ENCODE data around the gene COG5. TPM values are rescaled to one million over a fixed set of nuclear protein-coding genes. Genes with fewer than 3 reads are reported as not detected.

The COG5 gene
- total and polyA plus RNA-seq, 2 of the 4 experiments (the other 2 are of a cell fraction), result 18.5 to 27.4 TPM

DNA sequence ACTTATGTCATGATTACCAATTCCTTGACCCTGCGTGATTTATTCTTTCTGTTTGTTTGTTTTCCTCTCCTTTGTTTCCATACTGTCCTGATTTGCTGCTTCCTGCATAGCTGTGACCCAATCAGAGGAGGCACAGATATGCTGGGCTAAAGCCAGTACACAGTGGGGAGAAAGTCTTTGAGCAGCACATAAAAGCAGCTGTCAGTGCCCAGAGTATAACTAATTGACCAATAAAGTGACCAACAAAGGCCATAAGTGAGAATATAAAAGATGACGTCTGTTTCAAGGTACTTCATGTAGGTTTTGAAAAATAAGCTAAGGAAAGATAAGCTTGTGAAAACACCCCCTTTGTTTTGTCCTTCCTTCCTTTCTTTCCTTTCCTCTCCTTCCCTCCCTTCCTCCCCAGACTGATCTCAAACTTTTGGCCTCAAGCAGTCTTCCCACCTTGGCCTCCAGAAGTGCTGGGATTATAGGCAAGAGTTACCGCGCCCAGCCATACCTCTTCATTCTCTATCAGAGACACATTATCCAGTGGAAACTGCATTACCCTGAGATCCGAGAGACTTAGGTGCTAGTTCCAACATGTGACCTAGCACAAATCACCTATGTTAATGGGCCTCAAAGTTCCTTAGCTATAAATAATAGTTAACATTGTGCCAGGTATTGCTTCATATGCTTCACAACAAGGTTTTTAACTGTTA is 33.3 kb upstream of the COG5 start:
- Histone ChIP-seq H3K23ac (ENCODE audit: low read depth, low read length) (peak overlapping the region; percentile 45; the same call in 1 of the 2 replicates), H3K4ac (ENCODE audit: low read depth, low read length) (peak overlapping the region; percentile 18; the same call in 1 of the 2 replicates), H3K18ac (ENCODE audit: low read depth, low read length) (no peak overlapping the region), H2BK5ac (ENCODE audit: low read depth, low read length, poor library complexity, severe bottlenecking) (no peak overlapping the region), H3K36me3 (ENCODE audit: control insufficient read depth, insufficient read depth, low read length) (peaks cover 10% of the 10 kb centered on the region), H3K14ac (replicated peaks; ENCODE audit: low read depth, low read length) (peak overlapping the region; percentile 12), H3K9ac (ENCODE audit: low read depth, low read length) (no peak overlapping the region), H2BK20ac (ENCODE audit: low read depth, low read length) (no peak overlapping the region), H2AFZ (replicated peaks; ENCODE audit: low read length, poor library complexity) (no peak overlapping the region), H4K8ac (ENCODE audit: low read depth in 2 of 2, low read length in 2 of 2) (no peak overlapping the region), H2AK9ac (replicated peaks; ENCODE audit: low read depth, low read length, poor library complexity) (no peak overlapping the region), H2BK120ac (ENCODE audit: low read depth, low read length) (peak overlapping the region; percentile 52; the same call in 1 of the 2 replicates), H4K20me1 (ENCODE audit: insufficient read depth, low read length) (no peaks in the 10 kb centered on the region), H4K5ac (ENCODE audit: low read depth, low read length) (no peak overlapping the region), H3K4me1 (ENCODE audit: control insufficient read depth, insufficient read depth, low read length) (no peaks in the 10 kb centered on the region; the same call in 1 of the 2 replicates), H4K91ac (ENCODE audit: insufficient read depth, low read depth, low read length) (no peak overlapping the region; the same call in 1 of the 2 replicates), H3K4me3 (ENCODE audit: insufficient read depth, low read depth, low read length) (no peak overlapping the region), H3K27me3 (ENCODE audit: control insufficient read depth, insufficient read depth, low read length) (no peaks in the 10 kb centered on the region), H3K4me2 (ENCODE audit: low read depth, low read length) (no peak overlapping the region), H2BK15ac (ENCODE audit: low read depth, low read length) (0 out of 3 replicates have a peak overlapping the region, but pooled peaks have one; percentile 10), H3K9me1 (ENCODE audit: insufficient read depth, low read length) (peaks cover 3% of the 10 kb centered on the region), H3K27ac (ENCODE audit: insufficient read depth, low read length) (no peak overlapping the region), H3K79me1 (ENCODE audit: low read depth in 1 of 2, low read length in 2 of 2) (peaks cover 3 to 12% of the 10 kb centered on the region in 2 experiments; a peak in 3 of 4 replicates), H3K9me3 (ENCODE audit: control insufficient read depth, insufficient read depth, low read length) (no peaks in the 10 kb centered on the region), H3K56ac (ENCODE audit: extremely low read depth, insufficient read depth, low read length) (no peak overlapping the region), H2AK5ac (ENCODE audit: low read depth, low read length) (peak overlapping the region; percentile 18; the same call in 1 of the 2 replicates)
- intact Hi-C loops (cut with micrococcal nuclease) (no loop called here), in situ Hi-C loops (cut with MboI; ENCODE audit: low sequenced_read_pairs) (no loop called here), dilution Hi-C loops (cut with HindIII; ENCODE audit: low sequenced_read_pairs, unreplicated experiment) (no loop called here)
- no peak for TF ChIP-seq CEBPB (IDR thresholded peaks at IDR 0.05; ENCODE audit: low read depth, low read length)
- no peak for TF ChIP-seq FOS (IDR thresholded peaks at IDR 0.05; ENCODE audit: low read depth, low read length)
- TF ChIP-seq RFX5 (IDR thresholded peaks at IDR 0.05; ENCODE audit: low read depth, low read length), result no peak
- no peak for TF ChIP-seq MAZ (IDR thresholded peaks at IDR 0.05; ENCODE audit: borderline replicate concordance, low read depth, low read length)
- TF ChIP-seq SMC3 (IDR thresholded peaks at IDR 0.05; ENCODE audit: low read depth, low read length), result no peak
- TF ChIP-seq, protein P1, sequence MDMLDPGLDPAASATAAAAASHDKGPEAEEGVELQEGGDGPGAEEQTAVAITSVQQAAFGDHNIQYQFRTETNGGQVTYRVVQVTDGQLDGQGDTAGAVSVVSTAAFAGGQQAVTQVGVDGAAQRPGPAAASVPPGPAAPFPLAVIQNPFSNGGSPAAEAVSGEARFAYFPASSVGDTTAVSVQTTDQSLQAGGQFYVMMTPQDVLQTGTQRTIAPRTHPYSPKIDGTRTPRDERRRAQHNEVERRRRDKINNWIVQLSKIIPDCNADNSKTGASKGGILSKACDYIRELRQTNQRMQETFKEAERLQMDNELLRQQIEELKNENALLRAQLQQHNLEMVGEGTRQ (IDR thresholded peaks at IDR 0.05; ENCODE audit: low read depth, low read length), result no peak
- TF ChIP-seq, protein P2, sequence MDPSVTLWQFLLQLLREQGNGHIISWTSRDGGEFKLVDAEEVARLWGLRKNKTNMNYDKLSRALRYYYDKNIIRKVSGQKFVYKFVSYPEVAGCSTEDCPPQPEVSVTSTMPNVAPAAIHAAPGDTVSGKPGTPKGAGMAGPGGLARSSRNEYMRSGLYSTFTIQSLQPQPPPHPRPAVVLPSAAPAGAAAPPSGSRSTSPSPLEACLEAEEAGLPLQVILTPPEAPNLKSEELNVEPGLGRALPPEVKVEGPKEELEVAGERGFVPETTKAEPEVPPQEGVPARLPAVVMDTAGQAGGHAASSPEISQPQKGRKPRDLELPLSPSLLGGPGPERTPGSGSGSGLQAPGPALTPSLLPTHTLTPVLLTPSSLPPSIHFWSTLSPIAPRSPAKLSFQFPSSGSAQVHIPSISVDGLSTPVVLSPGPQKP (IDR thresholded peaks at IDR 0.05; ENCODE audit: borderline replicate concordance, low read depth, low read length), result no peak
- no peak for TF ChIP-seq RAD21 (IDR thresholded peaks at IDR 0.05; ENCODE audit: low read length)
- no peak for TF ChIP-seq MXI1 (IDR thresholded peaks at IDR 0.05; ENCODE audit: borderline replicate concordance, low read depth, low read length)
- TF ChIP-seq POLR2A (IDR thresholded peaks at IDR 0.05; ENCODE audit: low read depth, low read length), result no peak
- no peak for TF ChIP-seq RCOR1 (IDR thresholded peaks at IDR 0.05; ENCODE audit: insufficient replicate concordance, low read length)
- TF ChIP-seq BHLHE40 (IDR thresholded peaks at IDR 0.05; ENCODE audit: low read depth, low read length), result no peak
- TF ChIP-seq, protein P3, sequence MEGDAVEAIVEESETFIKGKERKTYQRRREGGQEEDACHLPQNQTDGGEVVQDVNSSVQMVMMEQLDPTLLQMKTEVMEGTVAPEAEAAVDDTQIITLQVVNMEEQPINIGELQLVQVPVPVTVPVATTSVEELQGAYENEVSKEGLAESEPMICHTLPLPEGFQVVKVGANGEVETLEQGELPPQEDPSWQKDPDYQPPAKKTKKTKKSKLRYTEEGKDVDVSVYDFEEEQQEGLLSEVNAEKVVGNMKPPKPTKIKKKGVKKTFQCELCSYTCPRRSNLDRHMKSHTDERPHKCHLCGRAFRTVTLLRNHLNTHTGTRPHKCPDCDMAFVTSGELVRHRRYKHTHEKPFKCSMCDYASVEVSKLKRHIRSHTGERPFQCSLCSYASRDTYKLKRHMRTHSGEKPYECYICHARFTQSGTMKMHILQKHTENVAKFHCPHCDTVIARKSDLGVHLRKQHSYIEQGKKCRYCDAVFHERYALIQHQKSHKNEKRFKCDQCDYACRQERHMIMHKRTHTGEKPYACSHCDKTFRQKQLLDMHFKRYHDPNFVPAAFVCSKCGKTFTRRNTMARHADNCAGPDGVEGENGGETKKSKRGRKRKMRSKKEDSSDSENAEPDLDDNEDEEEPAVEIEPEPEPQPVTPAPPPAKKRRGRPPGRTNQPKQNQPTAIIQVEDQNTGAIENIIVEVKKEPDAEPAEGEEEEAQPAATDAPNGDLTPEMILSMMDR (conservative IDR thresholded peaks at IDR 0.05; ENCODE audit: low read depth, low read length), result no peak
- ChIA-PET POLR2A (ENCODE audit: unreplicated experiment) (no interaction called here), CTCF (interaction anchor here (0.6 kb wide), 1 partner anchor 500 kb away, joined by 6 read pairs; no protein-coding TSS in a partner anchor)
- DNase-seq (no peak), ATAC-seq (ENCODE audit: low read depth) (no peak)
- WGBS, 2 experiments (ENCODE audit: extremely low coverage in 2 of 2, insufficient read length in 1 of 2), result no CpG with 5 or more reads among the region's 5 CpGs
- BruUV-seq (replicated peaks), result no TSS peak

Data from IMR-90 (cell line).